GM12864 (cell line): ENCODE measurements around the gene CDK5RAP2.
"Not testable (repeated sequence)": the region's sequence is repeated elsewhere in the genome, so short reads cannot be mapped to it uniquely, and the experiment has no call there.

Source experiments
- DNase-seq: peaks from one replicate; pipeline ENCODE4 v3.0.0-alpha.2; 2011; ENCODE audit warnings: low read depth
- H3K4me3 ChIP-seq: 2 replicates; pipeline ENCODE4 v1.5.1; 2011; ENCODE audit warnings: mild to moderate bottlenecking, low read depth, low read length, control low read depth
- CTCF ChIP-seq: IDR thresholded peaks from 2 replicates; pipeline ENCODE4 v1.5.1; 2011; ENCODE audit warnings: low read depth, mild to moderate bottlenecking, moderate library complexity, low read length, control low read depth, inconsistent platforms; ENCODE audit errors: missing control alignments

CDK5RAP2 gene

GRCh38 chr9:120561709-120562108 lies 18.3 kb downstream of the CDK5RAP2 start:
- no peak overlapping the region for H3K4me3 ChIP-seq
- no peak for DNase-seq
- no peak for TF ChIP-seq CTCF

GRCh38 chr9:120559546-120559945 lies 20.4 kb downstream of the CDK5RAP2 start:
- no peak overlapping the region for H3K4me3 ChIP-seq
- no peak for TF ChIP-seq CTCF
- DNase-seq = no peak

- no peak for DNase-seq
- H3K4me3 ChIP-seq = no peak overlapping the region
- TF ChIP-seq CTCF = no peak
Measured at GRCh38 chr9:120558454-120558853, 21.5 kb downstream of the CDK5RAP2 start.

- TF ChIP-seq CTCF = no peak
- DNase-seq = no peak
- no peak overlapping the region for H3K4me3 ChIP-seq
Measured at GRCh38 chr9:120557205-120557604, 22.8 kb downstream of the CDK5RAP2 start.

- H3K4me3 ChIP-seq = no peak overlapping the region
- no peak for TF ChIP-seq CTCF
- no peak for DNase-seq
Measured at GRCh38 chr9:120556775-120557174, 23.2 kb downstream of the CDK5RAP2 start.

- no peak for DNase-seq
Measured at GRCh38 chr9:120555839-120556238, 24.1 kb downstream of the CDK5RAP2 start.

GRCh38 chr9:120552210-120552704 lies 27.7 kb downstream of the CDK5RAP2 start:
- not testable (repeated sequence) for DNase-seq, H3K4me3 ChIP-seq

More at GRCh38 chr9:120555839-120556238, 24.1 kb downstream of the CDK5RAP2 start:
- TF ChIP-seq CTCF = no peak
- H3K4me3 ChIP-seq = no peak overlapping the region
